Activated CD4-positive, alpha-beta T cell treated with anti-CD3 and anti-CD28 coated beads, Interleukin-2, Interleukin-4, amounts not matched to agents 100 ng/mL and 50 ng/mL, durations not matched to agents 16 hours and 8 hours (primary cell): ENCODE data around the gene ADGRE2.

Experiments
- DNase-seq: peaks from one replicate; pipeline ENCODE4 v3.0.0-alpha.2; 2020; ENCODE audit warnings: low spot score

ADGRE2 gene

DNA sequence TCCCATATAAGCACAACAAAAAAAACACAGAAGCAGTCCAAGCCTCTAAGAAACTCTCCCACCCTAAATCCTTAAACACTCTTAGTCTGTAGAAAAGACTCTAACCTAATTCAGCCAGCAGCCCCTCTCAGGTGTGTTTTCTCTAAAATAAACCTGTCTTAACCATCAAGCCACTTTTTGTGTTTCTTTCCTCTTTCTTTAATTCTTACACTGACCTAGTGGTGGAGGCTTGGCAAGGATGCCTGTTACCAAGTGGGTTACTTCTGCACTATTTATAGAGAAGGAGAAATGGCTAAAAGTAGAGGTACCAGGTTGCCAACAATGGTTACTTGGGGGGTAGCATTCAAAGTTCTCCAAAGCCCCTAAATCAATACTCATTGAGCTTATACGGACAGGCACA, 44.8 kb downstream of the ADGRE2 start:
- DNase-seq: no peak

DNA sequence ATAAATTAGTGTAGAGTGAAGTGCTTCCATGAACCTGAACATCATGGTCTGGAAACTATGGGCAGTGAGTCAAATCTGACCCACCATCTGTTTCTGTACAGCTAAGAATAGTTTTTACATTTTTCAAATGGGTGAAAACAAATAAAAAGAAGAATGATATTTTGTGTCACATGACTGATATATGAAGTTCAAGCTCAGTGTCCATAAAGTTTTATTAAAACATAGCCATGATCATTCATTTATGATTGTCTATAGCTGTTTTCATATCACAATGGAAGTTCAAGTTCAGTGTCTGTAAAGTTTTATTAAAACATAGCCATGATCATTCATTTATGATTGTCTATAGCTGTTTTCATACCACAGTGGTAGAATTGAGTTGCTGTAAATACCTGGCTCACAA, 45.9 kb downstream of the ADGRE2 start:
- DNase-seq: no peak

DNA sequence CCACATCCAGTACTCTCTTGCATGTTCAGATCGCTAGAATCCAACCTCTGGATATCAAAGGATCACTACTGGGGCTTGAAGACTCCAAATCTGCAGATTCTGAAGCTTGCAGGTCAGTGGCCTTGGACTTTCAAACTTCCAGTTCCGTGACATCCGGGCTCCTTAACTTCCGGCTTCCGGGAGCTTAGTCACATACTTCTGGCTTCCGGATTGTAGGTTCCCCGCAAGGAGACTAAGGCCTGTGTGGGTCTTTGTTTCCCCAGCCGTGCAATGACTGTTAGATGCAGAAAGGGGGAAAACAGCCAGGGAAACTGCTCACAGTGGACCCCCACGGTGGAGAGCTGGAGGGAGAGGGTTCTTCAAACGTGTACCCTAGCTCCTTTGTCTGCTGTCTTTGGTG, 47.2 kb downstream of the ADGRE2 start:
- DNase-seq: no peak

DNA sequence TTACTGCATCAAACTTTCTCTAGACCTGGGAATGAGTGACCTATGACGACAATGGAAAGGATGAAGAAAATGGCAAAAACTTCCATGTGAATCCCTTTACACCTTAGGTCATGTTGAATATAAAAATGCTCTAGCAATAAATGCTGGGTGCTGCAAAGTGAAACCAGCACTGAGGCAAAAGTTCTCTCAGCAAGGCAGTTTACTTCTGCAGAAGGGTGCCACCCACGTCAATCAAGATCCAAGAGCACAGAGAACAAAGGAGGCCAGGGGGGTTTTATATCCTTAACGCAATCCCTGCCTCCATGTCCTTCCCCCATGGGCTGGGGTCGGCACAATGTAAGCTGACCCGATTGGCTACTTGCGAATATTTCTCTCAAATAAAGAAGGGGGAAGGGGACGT, 49.8 kb downstream of the ADGRE2 start:
- no peak for DNase-seq

DNA sequence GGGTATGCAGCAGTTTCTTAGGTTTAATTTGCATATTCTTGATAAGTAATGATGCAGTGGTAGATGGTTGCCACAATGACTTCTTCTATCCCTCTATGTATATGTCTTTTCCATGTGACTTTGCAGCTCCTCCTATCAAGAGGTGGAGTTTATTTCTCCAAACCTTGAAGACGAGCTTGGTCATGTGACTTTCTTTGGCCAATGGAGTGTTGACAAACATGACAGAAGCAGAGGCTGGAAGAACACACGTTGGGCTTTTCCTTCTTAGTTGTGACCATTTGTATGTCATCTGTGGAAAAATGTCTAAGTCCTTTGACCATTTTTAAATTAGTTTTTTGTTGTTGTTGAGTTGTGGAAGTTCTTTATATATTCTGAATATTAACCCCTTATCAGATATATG, 56.2 kb downstream of the ADGRE2 start:
- DNase-seq: no peak

DNA sequence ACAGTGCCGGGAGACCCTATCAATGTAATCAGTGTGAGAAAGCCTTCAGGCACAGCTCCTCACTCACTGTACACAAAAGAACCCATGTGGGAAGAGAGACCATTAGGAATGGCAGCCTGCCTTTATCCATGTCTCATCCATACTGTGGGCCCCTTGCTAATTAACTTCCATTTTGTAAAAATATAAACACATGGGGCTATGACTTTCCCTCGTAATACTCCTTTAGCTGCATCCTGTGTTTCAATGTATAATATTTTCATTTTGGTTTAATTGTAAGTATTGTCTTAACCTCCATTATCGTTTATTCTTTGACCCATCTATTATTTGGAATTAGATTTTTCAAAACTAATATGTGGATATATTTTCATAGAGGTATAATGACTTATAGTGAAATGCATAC, 59.2 kb downstream of the ADGRE2 start:
- no peak for DNase-seq

DNA sequence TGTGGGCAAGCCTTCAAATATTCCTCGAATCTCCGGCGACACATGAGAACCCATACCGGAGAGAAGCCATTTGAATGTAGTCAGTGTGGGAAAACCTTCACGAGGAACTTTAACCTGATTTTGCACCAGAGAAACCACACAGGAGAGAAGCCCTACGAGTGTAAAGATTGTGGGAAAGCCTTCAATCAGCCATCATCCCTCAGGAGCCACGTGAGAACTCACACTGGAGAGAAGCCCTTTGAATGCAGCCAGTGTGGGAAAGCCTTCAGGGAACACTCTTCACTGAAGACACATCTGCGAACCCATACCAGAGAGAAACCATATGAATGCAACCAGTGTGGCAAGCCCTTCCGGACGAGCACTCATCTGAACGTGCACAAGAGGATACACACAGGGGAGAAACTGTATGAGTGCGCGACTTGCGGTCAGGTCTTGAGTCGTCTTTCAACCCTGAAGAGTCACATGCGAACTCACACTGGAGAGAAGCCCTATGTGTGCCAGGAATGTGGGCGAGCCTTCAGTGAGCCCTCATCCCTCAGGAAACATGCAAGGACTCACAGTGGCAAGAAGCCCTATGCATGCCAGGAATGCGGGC, 59.7 kb downstream of the ADGRE2 start:
- no peak for DNase-seq

DNA sequence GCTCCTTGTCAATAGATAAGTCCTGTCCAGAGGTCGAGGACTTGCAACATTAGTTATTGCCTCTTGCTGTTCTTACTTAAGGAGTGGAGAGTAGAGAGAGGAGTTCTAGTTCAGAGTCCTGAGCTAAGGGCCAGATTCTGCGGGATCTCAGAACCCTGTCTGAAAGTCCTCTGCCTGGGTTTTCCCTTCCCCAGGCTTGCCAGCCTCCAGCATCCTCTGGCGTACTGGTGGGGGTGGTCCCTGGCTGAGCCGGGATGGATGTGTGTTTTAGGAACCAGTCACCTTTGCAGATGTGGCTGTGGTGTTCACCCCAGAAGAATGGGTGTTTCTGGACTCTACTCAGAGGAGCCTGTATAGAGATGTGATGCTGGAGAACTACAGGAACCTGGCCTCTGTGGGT, 62.5 kb downstream of the ADGRE2 start:
- DNase-seq: no peak

DNA sequence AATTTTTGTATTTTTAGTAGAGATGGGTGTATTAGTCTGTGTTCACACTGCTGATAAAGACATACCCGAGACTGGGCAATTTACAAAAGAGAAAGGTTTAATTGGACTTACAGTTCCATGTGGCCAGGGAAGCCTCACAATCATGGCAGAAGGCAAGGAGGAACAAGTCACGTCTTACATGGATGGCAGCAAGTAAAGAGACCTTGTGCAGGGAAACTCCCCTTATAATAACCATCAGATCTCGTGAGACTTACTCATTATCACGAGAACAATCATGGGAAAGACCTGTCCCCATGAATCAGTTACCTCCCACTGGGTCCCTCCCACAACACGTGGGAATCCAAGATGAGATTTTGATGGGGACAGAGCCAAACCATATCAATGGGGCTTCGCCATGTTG, 73.9 kb downstream of the ADGRE2 start:
- no peak for DNase-seq

DNA sequence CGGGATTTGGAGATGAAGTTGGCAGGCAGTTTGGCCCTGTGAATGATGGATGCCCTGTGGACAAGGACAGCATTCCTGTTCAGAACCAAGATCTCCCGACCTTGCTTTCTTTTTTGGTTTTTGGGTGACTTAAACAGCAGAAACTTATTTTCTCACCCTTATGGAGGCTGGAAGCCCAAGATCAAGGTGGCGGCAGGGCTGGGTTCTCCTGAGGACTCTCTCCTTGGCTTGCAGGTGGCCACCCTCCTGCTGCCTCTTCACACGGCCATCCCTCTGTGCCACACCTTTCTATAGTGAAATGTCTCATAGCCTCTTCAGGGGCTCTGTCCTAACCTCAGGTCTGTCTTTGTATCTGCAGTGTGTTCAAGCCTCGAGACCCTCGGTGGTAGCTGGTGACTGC, 74.5 kb downstream of the ADGRE2 start:
- DNase-seq: no peak

DNA sequence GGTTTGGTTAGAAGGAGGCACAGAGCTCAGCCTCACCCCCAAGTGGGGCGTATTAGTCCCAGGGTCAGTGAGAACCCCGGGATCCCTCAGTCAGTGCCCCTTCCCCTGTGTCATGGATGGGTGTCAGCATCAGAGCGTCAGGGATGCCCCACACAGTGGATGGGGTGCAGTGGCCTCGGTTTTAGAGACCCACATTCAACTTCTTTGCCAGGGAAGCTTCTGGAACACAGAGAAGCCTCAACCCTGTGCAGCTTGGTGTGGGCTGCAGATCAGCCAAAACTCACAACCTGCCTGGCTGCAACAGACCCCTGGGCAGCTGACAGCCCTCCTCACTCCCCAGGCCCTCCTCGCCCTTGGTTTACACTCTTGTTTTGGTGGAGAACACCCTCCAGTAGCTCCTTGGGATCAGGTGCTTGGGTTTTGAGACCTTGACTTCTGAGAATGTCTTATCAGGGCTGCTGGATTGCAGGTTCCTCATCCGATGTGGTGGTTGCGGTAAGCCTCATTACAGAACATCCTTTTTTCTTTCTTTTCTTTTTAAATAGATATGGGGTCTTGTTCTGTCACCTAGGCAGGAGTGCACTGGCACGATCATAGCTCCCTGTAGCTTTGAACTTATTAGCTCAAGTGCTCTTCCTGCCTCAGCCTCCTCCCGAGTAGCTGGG, 77.5 kb downstream of the ADGRE2 start:
- no peak for DNase-seq

DNA sequence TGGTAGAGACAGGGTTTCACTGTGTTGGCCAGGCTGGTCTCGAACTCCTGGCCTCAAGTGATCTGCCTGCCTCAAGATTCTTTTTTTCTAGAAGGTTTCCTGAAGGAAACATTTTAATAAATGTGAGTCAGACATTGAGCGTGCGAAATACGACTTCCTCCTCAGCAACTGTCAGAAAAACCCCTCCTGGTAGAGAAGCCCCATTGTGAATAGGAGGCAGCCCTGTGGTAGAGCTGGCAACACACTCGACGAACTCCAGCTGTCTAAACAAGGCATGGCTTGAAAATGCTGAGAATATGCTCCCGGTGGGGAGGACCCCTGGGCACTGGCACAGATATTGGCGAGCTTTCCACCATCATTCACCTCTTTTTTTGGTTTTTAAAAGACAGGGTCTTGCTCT, 78.7 kb downstream of the ADGRE2 start:
- no peak for DNase-seq

DNA sequence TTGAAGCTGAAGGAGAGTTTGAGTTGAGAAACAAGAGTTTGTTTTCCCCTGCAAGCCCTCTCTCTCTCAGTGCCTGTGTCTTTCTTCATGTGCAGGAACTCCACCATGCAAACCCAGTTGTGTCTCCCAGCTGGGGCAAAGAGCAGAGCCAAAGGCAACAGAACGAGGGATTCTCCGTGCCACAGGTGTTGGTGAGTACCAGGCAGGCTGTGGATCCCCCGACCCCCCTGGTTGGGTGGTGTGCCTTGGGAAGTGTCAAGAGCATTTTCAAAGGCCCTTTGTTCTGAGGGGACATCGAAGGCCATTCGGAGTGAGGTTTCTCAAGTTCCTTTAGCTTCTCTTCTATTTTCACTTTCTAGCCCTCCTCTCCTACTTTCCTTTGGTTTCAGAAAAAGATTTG, 82.9 kb downstream of the ADGRE2 start:
- DNase-seq: no peak

DNA sequence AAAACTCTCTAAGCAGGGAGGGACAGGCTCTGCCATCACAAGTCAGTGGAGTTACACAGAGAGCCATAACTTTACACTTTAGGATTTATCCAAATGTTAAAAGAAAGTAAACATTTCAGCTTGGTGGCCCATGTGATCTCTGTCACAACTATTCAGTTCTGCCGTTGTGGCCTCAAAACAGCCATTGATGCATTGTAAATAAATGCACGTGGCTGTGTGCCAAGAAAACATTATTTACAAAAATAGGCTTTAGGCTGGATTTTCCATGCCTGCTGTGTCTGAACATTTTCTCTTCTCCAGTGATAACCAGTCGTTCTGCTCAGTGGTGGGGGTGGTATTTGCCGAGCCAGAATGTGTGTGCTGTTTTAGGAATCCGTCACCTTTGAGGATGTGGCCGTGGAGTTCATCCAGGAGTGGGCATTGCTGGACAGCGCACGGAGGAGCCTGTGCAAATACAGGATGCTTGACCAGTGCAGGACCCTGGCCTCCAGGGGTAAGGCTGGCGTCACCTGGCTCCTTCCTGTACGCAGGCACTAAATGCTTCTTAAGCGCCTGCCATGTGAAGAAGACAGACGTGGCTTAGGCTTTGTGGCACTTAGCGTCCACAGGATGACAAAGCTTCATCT, 83.6 kb downstream of the ADGRE2 start:
- DNase-seq: no peak

DNA sequence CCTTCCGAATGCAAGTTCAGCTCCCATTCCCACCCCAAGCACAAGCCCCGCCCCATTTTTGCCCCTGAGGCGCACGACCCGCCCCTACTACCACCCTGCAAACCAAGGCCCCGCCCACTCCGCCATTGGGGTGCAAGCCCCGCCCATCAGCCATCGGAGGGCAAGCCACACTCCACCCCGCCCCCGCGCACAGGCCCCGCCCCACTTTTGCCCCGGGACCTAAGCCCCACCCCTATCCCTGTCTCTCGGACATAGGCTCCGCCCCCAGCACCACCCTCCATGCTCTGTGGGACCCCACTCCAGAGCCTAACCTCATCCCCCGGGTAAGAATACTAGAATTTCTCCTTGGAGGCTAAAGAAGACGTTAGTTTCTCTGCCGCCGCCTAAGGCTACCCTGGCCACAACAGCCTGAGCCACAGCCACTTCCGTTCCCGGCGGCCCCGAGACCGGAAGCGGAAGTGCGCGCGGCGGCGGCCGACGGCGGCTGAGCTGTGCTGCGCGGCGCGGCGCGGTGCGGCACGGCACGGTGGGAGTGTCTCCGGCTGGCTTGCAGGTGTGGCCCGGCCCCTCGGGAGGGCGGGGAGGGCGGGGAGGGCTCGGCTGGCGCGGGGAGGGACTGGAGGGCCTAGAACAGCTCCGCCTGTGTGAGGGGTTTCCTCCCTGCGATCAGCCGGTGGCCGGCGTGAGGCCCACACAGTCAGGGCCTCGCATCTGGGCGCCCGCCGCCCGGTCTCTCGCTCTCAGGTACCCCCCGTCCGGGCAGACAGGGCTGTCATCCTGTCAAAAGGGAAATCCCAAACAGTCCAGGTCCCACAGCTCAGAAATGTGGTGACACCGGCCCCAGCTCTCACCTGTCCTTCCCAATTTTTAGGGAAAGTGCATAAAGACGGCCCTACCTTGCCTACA, 88.5 kb downstream of the ADGRE2 start, which contains the start of gene ZNF333:
Gene ZNF333, plus strand, starts transcription at position 451 of the 906 bp plus-strand sequence. CDS start 3,444 bp downstream, outside the sequence.
- peak; percentile 99 for DNase-seq

DNA sequence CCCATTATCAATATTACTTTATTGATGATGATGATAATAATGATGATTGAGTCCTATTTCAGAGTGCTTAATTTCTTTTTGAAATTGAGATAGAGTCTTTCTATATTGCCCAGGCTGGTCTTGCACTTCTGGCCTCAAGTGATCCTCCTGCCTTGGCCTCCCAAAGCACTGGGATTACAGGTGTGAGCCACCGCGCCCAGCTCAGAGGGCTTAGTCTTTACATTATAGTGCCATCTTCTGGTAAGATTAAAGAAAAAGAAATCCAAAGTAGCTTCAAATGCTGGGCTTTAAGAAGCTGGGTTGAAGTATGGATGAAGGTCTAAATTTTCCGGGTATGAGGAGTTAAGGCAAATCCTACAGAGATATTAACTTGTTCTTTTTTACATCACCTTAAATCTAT, 91.9 kb downstream of the ADGRE2 start:
- DNase-seq: peak; percentile 21

DNA sequence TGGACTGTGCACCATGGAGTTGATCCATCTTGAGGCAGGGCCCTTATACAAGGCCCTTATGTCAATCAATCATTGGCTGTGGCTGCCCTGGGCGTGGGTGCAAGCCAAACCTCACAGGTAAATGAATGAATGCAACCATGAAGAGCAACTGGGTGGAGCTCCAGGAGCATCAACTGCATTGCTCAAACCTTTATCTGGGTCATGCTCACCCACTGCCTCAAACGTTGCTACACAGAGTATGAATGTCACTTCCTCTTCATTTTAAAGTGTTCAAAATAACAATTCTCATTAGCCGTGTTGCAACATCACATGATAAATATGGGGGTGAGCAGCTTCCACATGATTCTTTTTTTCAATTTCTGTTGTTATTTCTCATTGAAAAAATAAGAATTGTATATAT, 94.9 kb downstream of the ADGRE2 start:
- DNase-seq: no peak
